ENCODE results near the gene FAM83E.

DNA sequence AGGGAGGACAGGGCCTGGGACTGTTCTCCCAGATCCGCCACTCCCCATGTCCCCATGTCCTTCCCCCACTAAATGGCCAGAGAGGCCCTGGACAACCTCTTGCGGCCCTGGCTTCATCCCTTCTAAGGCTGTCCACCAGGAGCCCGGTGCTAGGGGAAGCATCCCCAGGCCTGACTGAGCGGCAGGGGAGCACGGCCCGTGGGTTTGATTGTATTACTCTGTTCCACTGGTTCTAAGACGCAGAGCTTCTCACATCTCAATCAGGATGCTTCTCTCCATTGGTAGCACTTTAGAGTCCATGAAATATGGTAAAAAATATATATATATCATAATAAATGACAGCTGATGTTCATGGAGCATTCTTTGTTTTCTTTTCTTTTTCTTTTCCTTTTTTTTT is 7.5 kb downstream of the FAM83E start:
- no peak for TF ChIP-seq ZNF317 (CRISPR knock-in tag; IDR thresholded peaks at IDR 0.05; ENCODE audit: borderline replicate concordance, low read depth)
- TF ChIP-seq, protein P1, sequence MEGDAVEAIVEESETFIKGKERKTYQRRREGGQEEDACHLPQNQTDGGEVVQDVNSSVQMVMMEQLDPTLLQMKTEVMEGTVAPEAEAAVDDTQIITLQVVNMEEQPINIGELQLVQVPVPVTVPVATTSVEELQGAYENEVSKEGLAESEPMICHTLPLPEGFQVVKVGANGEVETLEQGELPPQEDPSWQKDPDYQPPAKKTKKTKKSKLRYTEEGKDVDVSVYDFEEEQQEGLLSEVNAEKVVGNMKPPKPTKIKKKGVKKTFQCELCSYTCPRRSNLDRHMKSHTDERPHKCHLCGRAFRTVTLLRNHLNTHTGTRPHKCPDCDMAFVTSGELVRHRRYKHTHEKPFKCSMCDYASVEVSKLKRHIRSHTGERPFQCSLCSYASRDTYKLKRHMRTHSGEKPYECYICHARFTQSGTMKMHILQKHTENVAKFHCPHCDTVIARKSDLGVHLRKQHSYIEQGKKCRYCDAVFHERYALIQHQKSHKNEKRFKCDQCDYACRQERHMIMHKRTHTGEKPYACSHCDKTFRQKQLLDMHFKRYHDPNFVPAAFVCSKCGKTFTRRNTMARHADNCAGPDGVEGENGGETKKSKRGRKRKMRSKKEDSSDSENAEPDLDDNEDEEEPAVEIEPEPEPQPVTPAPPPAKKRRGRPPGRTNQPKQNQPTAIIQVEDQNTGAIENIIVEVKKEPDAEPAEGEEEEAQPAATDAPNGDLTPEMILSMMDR (IDR thresholded peaks at IDR 0.05) = no peak
- no peak for TF ChIP-seq SP1 (CRISPR knock-in tag; conservative IDR thresholded peaks at IDR 0.05)
- TF ChIP-seq GABPB1 (CRISPR knock-in tag; IDR thresholded peaks at IDR 0.05) = no peak
- TF ChIP-seq, protein P2, sequence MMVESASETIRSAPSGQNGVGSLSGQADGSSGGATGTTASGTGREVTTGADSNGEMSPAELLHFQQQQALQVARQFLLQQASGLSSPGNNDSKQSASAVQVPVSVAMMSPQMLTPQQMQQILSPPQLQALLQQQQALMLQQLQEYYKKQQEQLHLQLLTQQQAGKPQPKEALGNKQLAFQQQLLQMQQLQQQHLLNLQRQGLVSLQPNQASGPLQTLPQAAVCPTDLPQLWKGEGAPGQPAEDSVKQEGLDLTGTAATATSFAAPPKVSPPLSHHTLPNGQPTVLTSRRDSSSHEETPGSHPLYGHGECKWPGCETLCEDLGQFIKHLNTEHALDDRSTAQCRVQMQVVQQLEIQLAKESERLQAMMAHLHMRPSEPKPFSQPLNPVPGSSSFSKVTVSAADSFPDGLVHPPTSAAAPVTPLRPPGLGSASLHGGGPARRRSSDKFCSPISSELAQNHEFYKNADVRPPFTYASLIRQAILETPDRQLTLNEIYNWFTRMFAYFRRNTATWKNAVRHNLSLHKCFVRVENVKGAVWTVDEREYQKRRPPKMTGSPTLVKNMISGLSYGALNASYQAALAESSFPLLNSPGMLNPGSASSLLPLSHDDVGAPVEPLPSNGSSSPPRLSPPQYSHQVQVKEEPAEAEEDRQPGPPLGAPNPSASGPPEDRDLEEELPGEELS (CRISPR knock-in tag; IDR thresholded peaks at IDR 0.05) = no peak
- TF ChIP-seq FOXP1 (CRISPR knock-in tag; IDR thresholded peaks at IDR 0.05; ENCODE audit: borderline replicate concordance) = no peak
- TF ChIP-seq, protein P3, sequence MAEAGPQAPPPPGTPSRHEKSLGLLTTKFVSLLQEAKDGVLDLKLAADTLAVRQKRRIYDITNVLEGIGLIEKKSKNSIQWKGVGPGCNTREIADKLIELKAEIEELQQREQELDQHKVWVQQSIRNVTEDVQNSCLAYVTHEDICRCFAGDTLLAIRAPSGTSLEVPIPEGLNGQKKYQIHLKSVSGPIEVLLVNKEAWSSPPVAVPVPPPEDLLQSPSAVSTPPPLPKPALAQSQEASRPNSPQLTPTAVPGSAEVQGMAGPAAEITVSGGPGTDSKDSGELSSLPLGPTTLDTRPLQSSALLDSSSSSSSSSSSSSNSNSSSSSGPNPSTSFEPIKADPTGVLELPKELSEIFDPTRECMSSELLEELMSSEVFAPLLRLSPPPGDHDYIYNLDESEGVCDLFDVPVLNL (CRISPR knock-in tag; IDR thresholded peaks at IDR 0.05; ENCODE audit: borderline replicate concordance, low read depth) = no peak
- TF ChIP-seq, protein P4, sequence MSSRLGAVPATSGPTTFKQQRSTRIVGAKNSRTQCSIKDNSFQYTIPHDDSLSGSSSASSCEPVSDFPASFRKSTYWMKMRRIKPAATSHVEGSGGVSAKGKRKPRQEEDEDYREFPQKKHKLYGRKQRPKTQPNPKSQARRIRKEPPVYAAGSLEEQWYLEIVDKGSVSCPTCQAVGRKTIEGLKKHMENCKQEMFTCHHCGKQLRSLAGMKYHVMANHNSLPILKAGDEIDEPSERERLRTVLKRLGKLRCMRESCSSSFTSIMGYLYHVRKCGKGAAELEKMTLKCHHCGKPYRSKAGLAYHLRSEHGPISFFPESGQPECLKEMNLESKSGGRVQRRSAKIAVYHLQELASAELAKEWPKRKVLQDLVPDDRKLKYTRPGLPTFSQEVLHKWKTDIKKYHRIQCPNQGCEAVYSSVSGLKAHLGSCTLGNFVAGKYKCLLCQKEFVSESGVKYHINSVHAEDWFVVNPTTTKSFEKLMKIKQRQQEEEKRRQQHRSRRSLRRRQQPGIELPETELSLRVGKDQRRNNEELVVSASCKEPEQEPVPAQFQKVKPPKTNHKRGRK (CRISPR knock-in tag; IDR thresholded peaks at IDR 0.05; ENCODE audit: borderline replicate concordance) = no peak
- no peak for TF ChIP-seq NR3C1 (CRISPR knock-in tag; conservative IDR thresholded peaks at IDR 0.05; ENCODE audit: low read depth)
- TF ChIP-seq, protein P5, sequence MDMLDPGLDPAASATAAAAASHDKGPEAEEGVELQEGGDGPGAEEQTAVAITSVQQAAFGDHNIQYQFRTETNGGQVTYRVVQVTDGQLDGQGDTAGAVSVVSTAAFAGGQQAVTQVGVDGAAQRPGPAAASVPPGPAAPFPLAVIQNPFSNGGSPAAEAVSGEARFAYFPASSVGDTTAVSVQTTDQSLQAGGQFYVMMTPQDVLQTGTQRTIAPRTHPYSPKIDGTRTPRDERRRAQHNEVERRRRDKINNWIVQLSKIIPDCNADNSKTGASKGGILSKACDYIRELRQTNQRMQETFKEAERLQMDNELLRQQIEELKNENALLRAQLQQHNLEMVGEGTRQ (CRISPR knock-in tag; IDR thresholded peaks at IDR 0.05) = no peak
- TF ChIP-seq JUN (CRISPR knock-in tag; IDR thresholded peaks at IDR 0.05) = no peak
- TF ChIP-seq TEAD4 (CRISPR knock-in tag; IDR thresholded peaks at IDR 0.05) = no peak
